Mesenchymal stem cell (in vitro differentiated cells and primary cell): ENCODE data around the gene OTOA.

ENCODE experiments used
- DNase-seq: peaks from one replicate; pipeline ENCODE4 v3.0.0-alpha.2; 2013
- H2AFZ ChIP-seq: one replicate; pipeline ENCODE4 v1.6.1; 2013; ENCODE audit warnings: low read depth, mild to moderate bottlenecking, control low read depth, inconsistent platforms, low read length, moderate library complexity
- H2AK5ac ChIP-seq: 2 replicates; pipeline ENCODE4 v1.6.1; 2013; ENCODE audit warnings: low read length, moderate library complexity, mild to moderate bottlenecking, inconsistent platforms; ENCODE audit not compliant: severe bottlenecking
- H2BK120ac ChIP-seq: one replicate; pipeline ENCODE4 v1.6.1; 2013; ENCODE audit warnings: low read depth, mild to moderate bottlenecking, inconsistent platforms, low read length, moderate library complexity
- H2BK12ac ChIP-seq, 2 experiments: one replicate each; pipeline ENCODE4 v1.6.1; 2013; ENCODE audit warnings: inconsistent platforms in 2 of 2, low read length in 2 of 2, mild to moderate bottlenecking in 2 of 2, moderate library complexity in 2 of 2, control low read depth in 1 of 2
- H2BK15ac ChIP-seq: one replicate; pipeline ENCODE4 v1.6.1; 2013; ENCODE audit warnings: mild to moderate bottlenecking, low read depth, inconsistent platforms; ENCODE audit not compliant: poor library complexity, severe bottlenecking
- H2BK5ac ChIP-seq: 2 replicates; pipeline ENCODE4 v1.6.1; 2013; ENCODE audit warnings: low read depth, mild to moderate bottlenecking, low read length, control low read depth, inconsistent platforms; ENCODE audit not compliant: poor library complexity, severe bottlenecking
- H3K14ac ChIP-seq, 2 experiments: one replicate each; pipeline ENCODE4 v1.6.1; 2013; ENCODE audit warnings: inconsistent platforms in 2 of 2, low read length in 2 of 2, control low read depth in 1 of 2, mild to moderate bottlenecking in 1 of 2, moderate library complexity in 1 of 2
- H3K18ac ChIP-seq, 2 experiments: one replicate each; pipeline ENCODE4 v1.6.1; 2013; ENCODE audit warnings: inconsistent platforms in 2 of 2, low read length in 2 of 2, control low read depth in 1 of 2, low read depth in 1 of 2, mild to moderate bottlenecking in 1 of 2
- H3K23ac ChIP-seq, 2 experiments: one replicate each; pipeline ENCODE4 v1.6.1; 2013; ENCODE audit warnings: inconsistent platforms in 2 of 2, low read length in 2 of 2, mild to moderate bottlenecking in 2 of 2, moderate library complexity in 2 of 2, control low read depth in 1 of 2
- H3K27ac ChIP-seq: 2 replicates; pipeline ENCODE4 v1.5.1; 2013; ENCODE audit warnings: mild to moderate bottlenecking, moderate library complexity, low read length, control low read depth, inconsistent platforms; ENCODE audit not compliant: poor library complexity, severe bottlenecking
- H3K27me3 ChIP-seq, 2 experiments: 2 replicates each; pipeline versions ENCODE4 v1.6.1 to v1.7.0; 2013; ENCODE audit warnings: low read length in 2 of 2, mild to moderate bottlenecking in 2 of 2, moderate library complexity in 2 of 2, control low read depth in 1 of 2, inconsistent platforms in 1 of 2; ENCODE audit not compliant: control insufficient read depth in 1 of 2, insufficient read depth in 1 of 2
- H3K36me3 ChIP-seq, 2 experiments: 2 replicates each; pipeline versions ENCODE4 v1.6.1 to v1.7.0; 2013; ENCODE audit warnings: low read length in 2 of 2, control low read depth in 1 of 2, inconsistent platforms in 1 of 2, low read depth in 1 of 2, mild to moderate bottlenecking in 1 of 2; ENCODE audit not compliant: insufficient read depth in 2 of 2, control insufficient read depth in 1 of 2
- H3K4ac ChIP-seq, 2 experiments: one replicate each; pipeline ENCODE4 v1.6.1; 2013; ENCODE audit warnings: inconsistent platforms in 2 of 2, low read length in 2 of 2, mild to moderate bottlenecking in 2 of 2, moderate library complexity in 2 of 2, control low read depth in 1 of 2, low read depth in 1 of 2
- H3K4me1 ChIP-seq: 2 replicates; pipeline ENCODE4 v1.6.1; 2013; ENCODE audit warnings: low read depth, low read length, control low read depth; ENCODE audit not compliant: control insufficient read depth, insufficient read depth
- H3K4me2 ChIP-seq: 2 replicates; pipeline ENCODE4 v1.6.1; 2013; ENCODE audit warnings: low read length, mild to moderate bottlenecking, inconsistent platforms; ENCODE audit not compliant: poor library complexity, severe bottlenecking
- H3K4me3 ChIP-seq, 2 experiments: 2 replicates each; pipeline versions ENCODE4 v1.5.1 to v1.7.0; 2013; ENCODE audit warnings: low read length in 2 of 2, mild to moderate bottlenecking in 2 of 2, control low read depth in 1 of 2, low read depth in 1 of 2; ENCODE audit not compliant: insufficient read depth in 1 of 2
- H3K79me1 ChIP-seq: replicated peaks from 2 replicates; pipeline ENCODE4 v1.6.1; 2013; ENCODE audit warnings: mild to moderate bottlenecking, control low read depth, low read length, inconsistent platforms; ENCODE audit not compliant: poor library complexity, severe bottlenecking
- H3K9ac ChIP-seq: 2 replicates; pipeline ENCODE4 v1.7.0; 2013; ENCODE audit warnings: mild to moderate bottlenecking, low read length, moderate library complexity
- H3K9me3 ChIP-seq: 2 replicates; pipeline ENCODE4 v1.7.0; 2013; ENCODE audit warnings: mild to moderate bottlenecking, low read length; ENCODE audit not compliant: control insufficient read depth
- H4K8ac ChIP-seq: one replicate; pipeline ENCODE4 v1.6.1; 2013; ENCODE audit warnings: inconsistent platforms, mild to moderate bottlenecking, low read length, moderate library complexity
- H4K91ac ChIP-seq: one replicate; pipeline ENCODE4 v1.6.1; 2013; ENCODE audit warnings: mild to moderate bottlenecking, low read length, inconsistent platforms
- WGBS: methylation state at CpG from one replicate; pipeline ENCODE4 v1.1.7; 2013; ENCODE audit warnings: mixed read lengths; 5-methylcytosine and 5-hydroxymethylcytosine counted together

Gene OTOA

GRCh38 chr16:21659124-21659523, 4.6 kb upstream of the OTOA start:
- H3K27ac ChIP-seq, result no peak overlapping the region
- H3K23ac ChIP-seq, result no peak overlapping the region
- H3K4me2 ChIP-seq, result no peak overlapping the region
- 100% methylated on average over 3 of the region's 4 CpGs for WGBS
- no peak overlapping the region for H2AFZ ChIP-seq
- H3K9me3 ChIP-seq, result no peaks in the 10 kb centered on the region
- H2BK5ac ChIP-seq, result no peak overlapping the region
- H3K4me3 ChIP-seq, result no peak overlapping the region
- H2BK120ac ChIP-seq, result no peak overlapping the region
- no peak overlapping the region for H3K14ac ChIP-seq
- peaks cover 2 to 42% of the 10 kb centered on the region in 2 experiments for H3K36me3 ChIP-seq
- H2BK12ac ChIP-seq, result no peak overlapping the region
- no peak overlapping the region for H4K8ac ChIP-seq
- peaks cover 0 to 7% of the 10 kb centered on the region in 2 experiments for H3K27me3 ChIP-seq
- no peak overlapping the region for H2AK5ac ChIP-seq
- peaks cover 7% of the 10 kb centered on the region for H3K79me1 ChIP-seq
- peaks cover 4% of the 10 kb centered on the region for H3K4me1 ChIP-seq
- DNase-seq, result no peak
- H3K18ac ChIP-seq, result no peak overlapping the region
- H2BK15ac ChIP-seq, result no peak overlapping the region
- no peak overlapping the region for H3K4ac ChIP-seq
- no peak overlapping the region for H3K9ac ChIP-seq
- H4K91ac ChIP-seq, result no peak overlapping the region

GRCh38 chr16:21664801-21665492, 1.2 kb downstream of the OTOA start:
- WGBS, result 93% methylated on average over 9 of the region's 10 CpGs
- H3K27me3 ChIP-seq, result peaks cover 10 to 25% of the 10 kb centered on the region in 2 experiments

GRCh38 chr16:21666772-21667171, 3.0 kb downstream of the OTOA start:
- H3K9ac ChIP-seq, result no peak overlapping the region
- H2BK120ac ChIP-seq, result no peak overlapping the region
- no peak overlapping the region for H3K4me3 ChIP-seq
- no peak for DNase-seq
- no peak overlapping the region for H2AK5ac ChIP-seq
- no peak overlapping the region for H4K91ac ChIP-seq
- peaks cover 16 to 25% of the 10 kb centered on the region in 2 experiments for H3K27me3 ChIP-seq
- H3K36me3 ChIP-seq, result no peaks in the 10 kb centered on the region
- no peak overlapping the region for H2BK12ac ChIP-seq
- 15% methylated on average over 3 of the region's 3 CpGs for WGBS
- H3K14ac ChIP-seq, result no peak overlapping the region
- H3K4me2 ChIP-seq, result no peak overlapping the region
- peak overlapping the region; percentile 25 for H2BK5ac ChIP-seq
- H3K79me1 ChIP-seq, result no peaks in the 10 kb centered on the region
- H3K23ac ChIP-seq, result no peak overlapping the region
- no peaks in the 10 kb centered on the region for H3K9me3 ChIP-seq
- no peak overlapping the region for H2AFZ ChIP-seq
- no peak overlapping the region for H3K4ac ChIP-seq
- H3K4me1 ChIP-seq, result peaks cover 5% of the 10 kb centered on the region
- no peak overlapping the region for H2BK15ac ChIP-seq
- H3K27ac ChIP-seq, result no peak overlapping the region
- H3K18ac ChIP-seq, result no peak overlapping the region
- no peak overlapping the region for H4K8ac ChIP-seq

More at GRCh38 chr16:21664801-21665492, 1.2 kb downstream of the OTOA start:
- no peaks in the 10 kb centered on the region for H3K79me1 ChIP-seq
- H3K23ac ChIP-seq, result no peak overlapping the region
- H3K14ac ChIP-seq, result no peak overlapping the region
- DNase-seq, result no peak
- H2AFZ ChIP-seq, result no peak overlapping the region
- no peak overlapping the region for H3K18ac ChIP-seq
- H2BK120ac ChIP-seq, result no peak overlapping the region
- no peak overlapping the region for H3K9ac ChIP-seq
- H2AK5ac ChIP-seq, result no peak overlapping the region
- H3K27ac ChIP-seq, result no peak overlapping the region
- H3K4ac ChIP-seq, result no peak overlapping the region
- no peak overlapping the region for H4K91ac ChIP-seq
- H3K9me3 ChIP-seq, result no peaks in the 10 kb centered on the region
- no peaks in the 10 kb centered on the region for H3K36me3 ChIP-seq
- H3K4me2 ChIP-seq, result no peak overlapping the region
- peaks cover 5% of the 10 kb centered on the region for H3K4me1 ChIP-seq
- H4K8ac ChIP-seq, result no peak overlapping the region
- no peak overlapping the region for H3K4me3 ChIP-seq
- H2BK15ac ChIP-seq, result no peak overlapping the region
- no peak overlapping the region for H2BK5ac ChIP-seq
- H2BK12ac ChIP-seq, result no peak overlapping the region

GRCh38 chr16:21667575-21667974, 3.8 kb downstream of the OTOA start:
- H2BK15ac ChIP-seq, result no peak overlapping the region
- H3K36me3 ChIP-seq, result no peaks in the 10 kb centered on the region
- H3K18ac ChIP-seq, result no peak overlapping the region
- H3K79me1 ChIP-seq, result no peaks in the 10 kb centered on the region
- H3K9ac ChIP-seq, result no peak overlapping the region
- no peak overlapping the region for H4K8ac ChIP-seq
- H2AFZ ChIP-seq, result no peak overlapping the region
- WGBS, result 91% methylated on average over 3 of the region's 3 CpGs
- H2AK5ac ChIP-seq, result no peak overlapping the region
- no peak for DNase-seq
- no peak overlapping the region for H3K4me2 ChIP-seq
- peaks cover 5% of the 10 kb centered on the region for H3K4me1 ChIP-seq
- H3K27ac ChIP-seq, result no peak overlapping the region
- H3K14ac ChIP-seq, result no peak overlapping the region
- no peak overlapping the region for H4K91ac ChIP-seq
- H3K23ac ChIP-seq, result no peak overlapping the region
- no peak overlapping the region for H2BK12ac ChIP-seq
- H2BK120ac ChIP-seq, result no peak overlapping the region
- H3K27me3 ChIP-seq, result peaks cover 16 to 25% of the 10 kb centered on the region in 2 experiments
- H2BK5ac ChIP-seq, result no peak overlapping the region
- no peaks in the 10 kb centered on the region for H3K9me3 ChIP-seq
- H3K4me3 ChIP-seq, result no peak overlapping the region
- H3K4ac ChIP-seq, result no peak overlapping the region
